NCI-H1105 (cell line): ENCODE data around the gene IFIT1B.
"Not testable (repeated sequence)": the region's sequence is repeated elsewhere in the genome, so short reads cannot be mapped to it uniquely, and the experiment has no call there.

Experiments used
- DNase-seq: peaks from one replicate; lab custom pipeline; 2025; lab: John Stamatoyannopoulos, UW

The IFIT1B gene

GRCh38 chr10:89348481-89348880, 29.4 kb upstream of the IFIT1B start:
- DNase-seq = no peak

DNA sequence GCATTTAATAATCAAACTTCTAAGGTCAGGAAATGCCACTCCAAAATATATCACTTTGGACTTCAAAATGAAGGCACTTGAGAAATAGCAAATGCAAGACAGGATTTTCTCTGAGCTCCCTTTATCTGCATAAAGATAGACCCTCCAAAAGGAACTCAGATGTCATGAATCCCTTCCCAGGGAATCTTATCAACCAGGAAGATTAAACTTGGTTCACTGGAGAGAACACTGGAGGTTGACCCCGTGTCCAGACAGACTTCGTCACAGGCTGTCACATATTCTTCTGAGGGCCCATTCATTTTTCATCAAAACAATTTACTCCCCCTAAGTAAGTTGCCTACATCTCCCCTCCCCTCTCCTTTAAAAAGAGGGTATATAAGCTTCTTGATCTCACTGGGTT, 28.9 kb upstream of the IFIT1B start:
- no peak for DNase-seq

DNA sequence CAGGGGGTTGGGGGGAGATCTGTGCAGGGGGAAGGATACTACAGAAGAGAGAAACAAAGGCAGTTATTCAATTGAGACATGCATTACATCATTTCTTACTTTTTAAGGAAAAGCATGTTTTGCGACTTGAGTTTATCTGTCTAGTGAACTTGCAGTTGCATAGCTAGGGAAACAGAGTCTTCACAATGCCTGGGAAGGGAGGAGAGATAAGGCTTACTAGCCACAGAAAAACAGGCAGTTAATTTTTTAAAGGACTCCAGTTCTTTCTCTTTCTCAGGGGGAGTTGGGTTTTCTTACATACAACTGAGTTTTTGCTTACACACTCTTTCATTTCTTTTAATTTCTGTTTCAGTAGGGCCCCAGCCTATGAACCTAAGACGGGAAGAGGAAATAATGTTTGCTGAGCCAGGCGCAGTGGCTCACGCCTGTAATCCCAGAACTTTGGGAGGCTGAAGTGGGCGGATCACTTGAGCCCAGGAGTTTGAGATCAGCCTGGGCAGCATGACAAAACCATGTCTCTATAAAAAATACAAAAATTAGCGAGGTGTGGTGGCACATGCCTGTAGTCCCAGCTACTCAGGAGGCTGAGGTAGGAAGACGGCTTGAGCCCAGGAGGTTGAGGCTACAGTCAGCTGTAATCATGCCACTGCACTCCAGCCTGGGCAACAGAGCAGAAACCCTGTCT, 27.1 kb upstream of the IFIT1B start:
- DNase-seq = not testable (repeated sequence)

DNA sequence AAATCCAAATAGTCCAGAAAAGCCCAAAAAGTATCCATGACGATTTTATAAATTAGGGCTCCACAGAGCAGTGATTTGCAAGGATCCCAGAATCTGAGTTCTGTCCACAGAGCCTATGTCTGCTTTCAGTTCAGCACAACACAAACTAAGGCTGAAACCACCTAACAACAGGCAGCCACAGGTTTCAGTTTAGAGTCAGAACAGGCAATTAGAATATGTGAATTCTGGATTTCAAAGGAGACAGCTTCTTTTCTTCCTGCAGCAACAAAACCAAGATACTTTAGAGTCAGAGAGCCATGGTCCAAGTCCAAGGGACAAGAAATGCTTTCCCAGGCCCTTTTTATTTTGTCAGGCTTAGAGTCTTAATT, 26.5 kb upstream of the IFIT1B start:
- DNase-seq = no peak

DNA sequence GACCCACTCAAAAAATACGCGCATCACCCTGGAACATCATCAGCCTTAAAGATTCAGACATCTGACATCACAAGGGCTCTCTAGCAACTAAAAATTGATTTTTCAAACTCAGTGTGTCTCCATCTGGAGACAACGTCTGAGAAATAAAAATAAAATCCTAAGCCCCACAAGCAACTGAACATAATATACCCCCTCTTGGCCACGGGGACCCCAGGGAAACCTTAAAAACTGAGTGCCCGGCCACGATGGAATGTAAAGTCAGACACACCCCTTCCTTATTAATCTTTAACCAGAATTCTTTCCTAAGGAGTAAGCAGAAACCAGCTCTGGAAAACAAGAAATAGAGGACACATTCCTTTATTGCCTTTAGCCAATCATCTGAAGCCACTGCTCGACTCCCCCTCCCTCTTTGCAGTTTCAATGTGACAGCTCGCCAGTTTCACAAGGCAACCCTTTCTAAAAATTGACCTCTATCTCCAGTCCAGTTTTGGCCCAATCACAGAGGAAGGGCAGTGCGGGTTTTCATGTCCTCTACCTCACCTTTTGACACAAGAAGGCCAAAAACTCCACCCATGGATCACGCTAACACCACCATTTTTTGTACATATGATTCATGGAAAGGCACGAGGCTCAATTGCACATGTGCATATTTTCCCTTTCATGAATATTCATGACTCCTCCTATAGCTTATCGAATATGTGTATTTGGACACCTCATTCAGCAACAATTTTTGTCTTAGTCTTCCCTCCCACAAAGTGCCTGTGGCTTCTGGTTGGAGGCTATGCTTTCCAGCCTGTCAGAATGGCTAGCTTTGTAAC, 25.9 kb upstream of the IFIT1B start:
- no peak for DNase-seq

DNA sequence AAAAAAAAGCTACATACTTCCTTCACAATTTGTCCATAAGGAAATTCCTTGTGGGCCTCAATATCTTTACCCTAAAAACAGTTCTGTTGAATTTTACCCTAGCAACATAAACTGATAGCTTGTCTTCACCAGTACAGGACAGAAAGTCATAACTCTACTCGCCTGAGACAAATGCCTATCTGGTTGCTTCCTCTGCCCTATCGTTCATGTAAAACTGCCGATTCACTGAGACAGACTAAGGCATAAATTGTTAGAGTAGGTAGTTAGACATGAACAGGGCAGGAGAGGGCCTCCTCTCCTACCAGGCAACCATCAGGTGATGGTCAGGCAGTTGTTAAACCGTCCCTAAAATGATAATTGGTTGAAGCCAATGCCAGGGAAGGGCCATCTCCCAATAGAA, 25.1 kb upstream of the IFIT1B start:
- no peak for DNase-seq

- DNase-seq = no peak
These were observed 22.4 kb upstream of the IFIT1B start for GRCh38 chr10:89355394-89355931.

GRCh38 chr10:89357096-89357495, 20.8 kb upstream of the IFIT1B start:
- DNase-seq = no peak

- DNase-seq = no peak
These were observed 19.9 kb upstream of the IFIT1B start for GRCh38 chr10:89357975-89358374.

GRCh38 chr10:89360157-89360556, 17.7 kb upstream of the IFIT1B start:
- no peak for DNase-seq

DNA sequence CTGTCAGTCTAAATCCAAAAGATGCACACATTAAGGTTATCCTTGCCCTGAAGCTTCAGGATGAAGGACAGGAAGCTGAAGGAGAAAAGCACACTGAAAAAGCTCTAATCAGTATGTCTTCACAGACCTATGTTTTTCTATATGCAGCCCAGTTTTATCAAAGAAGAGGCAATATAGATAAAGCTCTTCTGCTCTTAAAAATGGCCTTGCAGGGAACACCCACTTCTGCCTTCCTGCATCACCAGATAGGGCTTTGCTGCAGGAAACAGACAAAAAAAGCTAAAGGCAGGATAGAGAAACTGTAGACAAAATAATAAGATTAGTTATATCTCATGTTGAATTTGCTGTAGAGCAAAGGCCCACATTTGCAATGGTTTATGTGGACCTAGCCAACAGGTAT, 14.9 kb upstream of the IFIT1B start:
- no peak for DNase-seq

DNA sequence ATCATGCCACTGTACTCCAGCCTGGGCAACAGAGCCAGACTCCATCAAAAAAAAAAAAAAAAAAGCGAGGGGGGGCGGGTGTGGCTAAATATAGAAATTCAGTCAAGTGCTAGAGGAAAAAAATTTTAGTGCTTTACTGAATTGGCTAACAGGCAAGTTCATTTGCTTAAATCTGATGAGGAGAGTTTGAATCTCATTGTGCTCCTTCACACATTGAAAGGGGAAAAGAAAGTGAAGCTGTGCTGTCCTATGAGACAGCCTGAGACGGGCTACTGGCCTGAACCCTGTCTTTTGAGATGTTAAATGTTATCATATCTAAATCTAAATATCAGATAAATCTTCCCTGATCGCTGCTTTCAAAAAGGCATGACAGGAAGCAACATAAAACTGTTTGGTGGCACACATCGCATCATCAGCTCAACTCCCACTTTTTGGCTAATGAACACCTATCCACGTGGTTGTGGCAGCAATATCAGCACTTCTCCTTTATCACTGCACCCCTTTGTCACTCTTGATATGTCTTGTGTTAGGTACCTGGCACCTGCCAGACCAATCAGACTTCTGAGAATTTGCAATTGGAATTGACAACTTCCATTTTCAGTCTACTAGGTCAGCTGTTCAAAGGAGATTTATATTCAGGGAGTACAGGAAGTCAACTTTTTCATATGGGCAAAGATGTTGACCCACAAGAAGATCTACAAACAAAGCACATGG, 14.0 kb upstream of the IFIT1B start:
- DNase-seq = no peak

DNA sequence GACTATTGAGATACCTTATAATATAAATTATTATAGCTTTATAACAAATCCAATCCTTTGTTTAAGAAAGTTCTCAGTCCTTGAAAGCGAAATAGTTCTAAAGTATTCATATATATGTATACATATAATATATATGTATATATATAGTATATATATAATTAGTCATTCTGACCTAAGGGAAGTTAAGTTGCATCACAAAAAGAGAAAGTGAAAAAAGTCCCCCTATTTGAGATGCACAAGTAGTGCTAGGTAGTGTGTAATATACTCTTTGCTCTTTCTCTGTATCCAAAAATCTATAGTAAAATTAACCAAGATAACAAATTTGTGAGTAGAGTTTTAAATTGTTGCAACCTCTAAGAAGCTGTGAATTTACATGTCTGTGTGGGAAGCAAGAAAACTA, 13.3 kb upstream of the IFIT1B start:
- no peak for DNase-seq

DNA sequence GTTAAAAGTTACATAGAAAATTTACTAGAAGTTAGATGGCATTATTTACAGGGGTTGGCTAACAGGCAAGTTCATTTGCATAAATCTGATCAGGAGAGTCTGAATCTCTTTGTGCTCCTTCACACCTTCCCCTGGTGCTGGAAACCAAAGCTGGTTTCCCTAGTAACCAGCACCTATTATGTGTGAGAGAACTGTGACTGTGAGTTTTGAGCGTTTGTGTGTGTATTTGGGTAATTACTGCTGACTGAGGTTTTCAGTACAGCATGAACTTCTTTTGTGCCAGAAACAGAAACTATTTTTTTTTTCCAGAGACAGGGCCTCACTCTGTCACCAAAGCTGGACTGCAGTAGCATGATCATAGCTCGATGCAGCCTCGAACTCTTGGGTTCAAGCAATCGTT, 10.3 kb upstream of the IFIT1B start:
- no peak for DNase-seq

- no peak for DNase-seq
These were observed 9.7 kb upstream of the IFIT1B start for GRCh38 chr10:89368129-89368528.

DNA sequence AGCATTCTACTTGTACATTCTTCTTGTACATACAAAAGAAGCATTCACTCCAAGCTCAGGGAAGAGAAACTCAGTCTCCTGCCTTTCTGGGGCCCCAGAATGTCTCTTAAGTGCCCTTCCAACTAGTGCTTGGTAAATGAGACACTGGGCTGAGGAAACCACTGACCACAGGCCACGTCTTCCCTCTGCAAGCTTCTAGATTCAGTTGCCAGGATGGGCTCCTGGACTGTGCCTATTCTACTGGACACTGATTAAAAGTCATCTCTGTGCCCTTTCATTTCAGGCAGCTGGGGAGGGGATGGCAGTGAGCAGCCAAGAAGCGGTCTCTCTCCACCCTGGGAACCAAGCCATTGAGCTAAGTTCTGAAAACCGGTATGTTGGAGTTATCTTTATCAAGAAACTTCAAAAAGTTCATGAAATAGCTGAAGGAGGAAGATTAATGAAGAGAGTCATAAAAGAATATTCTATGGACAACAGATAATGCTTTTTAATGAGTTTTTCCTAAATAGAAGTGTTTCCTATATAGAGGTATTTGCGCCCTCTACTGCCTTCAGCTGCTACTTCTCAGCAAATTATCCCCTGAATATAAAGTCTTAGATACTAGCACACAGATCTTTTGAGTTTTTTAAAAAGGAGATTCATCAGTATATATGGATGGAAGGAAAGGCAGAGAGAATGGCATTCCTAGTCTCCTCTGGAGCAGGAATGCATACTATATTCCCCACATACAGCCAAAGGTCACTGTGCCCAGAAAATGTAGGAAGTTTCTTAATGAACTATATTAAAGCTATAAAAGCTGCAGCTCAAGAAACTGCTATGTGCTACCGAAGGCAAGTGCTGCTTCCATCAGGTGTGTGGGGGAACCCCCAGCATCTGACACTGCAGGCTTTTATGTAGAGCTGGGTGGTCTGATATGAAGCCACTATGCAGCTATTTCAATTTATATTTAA, 8.4 kb upstream of the IFIT1B start:
- no peak for DNase-seq

GRCh38 chr10:89371079-89371478, 6.8 kb upstream of the IFIT1B start:
- DNase-seq = no peak

DNA sequence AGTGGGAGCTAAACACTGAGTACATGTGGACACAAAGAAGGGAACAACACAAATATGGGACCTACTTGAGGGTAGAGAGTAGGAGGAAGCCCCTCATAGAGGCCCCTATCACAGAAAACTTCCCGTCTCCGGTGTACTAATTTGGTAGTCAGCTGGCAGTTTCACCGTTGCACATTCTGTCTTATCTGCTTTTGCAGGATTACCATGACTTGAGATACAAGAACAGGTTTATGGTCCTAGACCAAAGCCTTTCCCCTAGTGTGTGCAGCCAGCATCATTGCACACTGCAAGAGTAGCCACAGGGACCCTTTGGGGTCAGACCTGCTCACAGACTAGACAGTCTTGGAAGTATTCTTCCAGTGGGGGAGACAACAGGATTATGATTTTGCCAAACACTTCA, 5.9 kb upstream of the IFIT1B start:
- no peak for DNase-seq

- no peak for DNase-seq
These were observed 3.7 kb upstream of the IFIT1B start for GRCh38 chr10:89373916-89374711.

DNA sequence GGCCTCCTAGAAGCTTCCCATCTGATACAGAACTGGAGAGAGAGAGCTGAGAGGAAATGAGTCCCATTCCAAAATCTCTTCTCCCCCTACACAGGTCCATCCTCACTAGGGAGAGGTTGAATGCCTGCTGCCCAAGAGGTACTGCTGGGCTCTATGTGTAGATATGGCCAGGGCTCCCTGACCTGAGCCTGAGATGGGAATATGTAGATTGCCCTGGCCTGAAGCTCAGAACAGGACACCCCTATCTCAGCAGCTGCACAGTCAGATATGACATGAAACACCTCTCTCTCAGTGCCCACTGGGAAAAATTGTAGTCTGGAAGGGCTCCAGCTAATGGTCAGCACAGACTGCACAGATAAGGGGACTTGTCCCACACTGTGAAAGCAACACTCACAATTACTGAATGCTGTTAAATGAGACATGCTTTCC, 3.1 kb upstream of the IFIT1B start:
- no peak for DNase-seq

- no peak for DNase-seq
These were observed 1.2 kb downstream of the IFIT1B start for GRCh38 chr10:89379103-89379502.
